ENCODE data around the gene PBX1.

PBX1 gene

GRCh38 chr1:164765557-164765956 is 206.6 kb downstream of the PBX1 start:
- no peak for DNase-seq

- DNase-seq = no peak
Measured at GRCh38 chr1:164765992-164766720, 207.2 kb downstream of the PBX1 start.

GRCh38 chr1:164767752-164768402 is 208.9 kb downstream of the PBX1 start:
- no peak for DNase-seq

GRCh38 chr1:164768619-164769018 is 209.6 kb downstream of the PBX1 start:
- no peak for DNase-seq

GRCh38 chr1:164769486-164770130 is 210.6 kb downstream of the PBX1 start:
- no peak for DNase-seq

GRCh38 chr1:164770131-164770529 is 211.1 kb downstream of the PBX1 start:
- no peak for DNase-seq

GRCh38 chr1:164771041-164771618 is 212.1 kb downstream of the PBX1 start:
- DNase-seq = no peak

- DNase-seq = no peak
Measured at GRCh38 chr1:164771619-164772361, 212.8 kb downstream of the PBX1 start.

- no peak for DNase-seq
Measured at GRCh38 chr1:164772635-164773034, 213.7 kb downstream of the PBX1 start.

GRCh38 chr1:164773102-164773501 is 214.1 kb downstream of the PBX1 start:
- no peak for DNase-seq

GRCh38 chr1:164774413-164774812 is 215.4 kb downstream of the PBX1 start:
- DNase-seq = no peak

- DNase-seq = no peak
Measured at GRCh38 chr1:164774819-164775654, 216.1 kb downstream of the PBX1 start.

- no peak for DNase-seq
Measured at GRCh38 chr1:164777518-164777917, 218.5 kb downstream of the PBX1 start.

GRCh38 chr1:164779376-164779775 is 220.4 kb downstream of the PBX1 start:
- no peak for DNase-seq

- DNase-seq = no peak
Measured at GRCh38 chr1:164780111-164780812, 221.3 kb downstream of the PBX1 start.

GRCh38 chr1:164780863-164781262 is 221.9 kb downstream of the PBX1 start:
- DNase-seq = no peak

- no peak for DNase-seq
Measured at GRCh38 chr1:164781972-164782371, 223.0 kb downstream of the PBX1 start.

- DNase-seq = no peak
Measured at GRCh38 chr1:164783778-164784555, 225.0 kb downstream of the PBX1 start.

GRCh38 chr1:164784960-164785359 is 226.0 kb downstream of the PBX1 start:
- DNase-seq = no peak

- no peak for DNase-seq
Measured at GRCh38 chr1:164785841-164786534, 227.0 kb downstream of the PBX1 start.
